EH (cell line): ENCODE data around the gene BIN1.
A peak's percentile ranks its signal among the peaks of the same experiment; 100 is the strongest.

Experiments used
- DNase-seq: peaks from one replicate; pipeline ENCODE4 v3.0.0-alpha.2; 2015; ENCODE audit warnings: low read depth

The BIN1 gene

GRCh38 chr2:127020536-127020935 is 86.4 kb downstream of the BIN1 start:
- DNase-seq, result no peak

- DNase-seq, result no peak
Observed at GRCh38 chr2:127017548-127017947, 89.4 kb downstream of the BIN1 start.

GRCh38 chr2:127016329-127016728 is 90.6 kb downstream of the BIN1 start:
- no peak for DNase-seq

- no peak for DNase-seq
Observed at GRCh38 chr2:127015106-127015910, 91.6 kb downstream of the BIN1 start.

- DNase-seq, result peak; percentile 89
Observed at GRCh38 chr2:127014630-127015029, 92.3 kb downstream of the BIN1 start.

GRCh38 chr2:127014224-127014623 is 92.7 kb downstream of the BIN1 start:
- no peak for DNase-seq

- peak; percentile 22 for DNase-seq
Observed at GRCh38 chr2:127012868-127013267, 94.1 kb downstream of the BIN1 start.

- DNase-seq, result no peak
Observed at GRCh38 chr2:127012215-127012614, 94.7 kb downstream of the BIN1 start.

- DNase-seq, result no peak
Observed at GRCh38 chr2:127011796-127012195, 95.2 kb downstream of the BIN1 start.

GRCh38 chr2:127011231-127011661 is 95.7 kb downstream of the BIN1 start:
- no peak for DNase-seq

- no peak for DNase-seq
Observed at GRCh38 chr2:127008265-127009015, 98.5 kb downstream of the BIN1 start.

GRCh38 chr2:127007652-127008051 is 99.3 kb downstream of the BIN1 start:
- peak; percentile 81 for DNase-seq

- no peak for DNase-seq
Observed at GRCh38 chr2:127006962-127007361, 100.0 kb downstream of the BIN1 start.

GRCh38 chr2:127004893-127005600 is 101.9 kb downstream of the BIN1 start:
- no peak for DNase-seq

- DNase-seq, result no peak
Observed at GRCh38 chr2:127003070-127003800, 103.7 kb downstream of the BIN1 start.

- DNase-seq, result no peak
Observed at GRCh38 chr2:127001751-127002150, 105.2 kb downstream of the BIN1 start.

- no peak for DNase-seq
Observed at GRCh38 chr2:127000937-127001336, 106.0 kb downstream of the BIN1 start.

GRCh38 chr2:127000194-127000593 is 106.8 kb downstream of the BIN1 start:
- no peak for DNase-seq

GRCh38 chr2:126999106-126999756 is 107.7 kb downstream of the BIN1 start:
- no peak for DNase-seq

- no peak for DNase-seq
Observed at GRCh38 chr2:126998486-126998885, 108.5 kb downstream of the BIN1 start.
